ENCODE measurements around the gene POR. TPM values are rescaled to one million over a fixed set of nuclear protein-coding genes. Genes with fewer than 3 reads are reported as not detected.

Gene POR
- polyA plus RNA-seq, 1 donor from 2014 or later: 61.2 TPM

DNA sequence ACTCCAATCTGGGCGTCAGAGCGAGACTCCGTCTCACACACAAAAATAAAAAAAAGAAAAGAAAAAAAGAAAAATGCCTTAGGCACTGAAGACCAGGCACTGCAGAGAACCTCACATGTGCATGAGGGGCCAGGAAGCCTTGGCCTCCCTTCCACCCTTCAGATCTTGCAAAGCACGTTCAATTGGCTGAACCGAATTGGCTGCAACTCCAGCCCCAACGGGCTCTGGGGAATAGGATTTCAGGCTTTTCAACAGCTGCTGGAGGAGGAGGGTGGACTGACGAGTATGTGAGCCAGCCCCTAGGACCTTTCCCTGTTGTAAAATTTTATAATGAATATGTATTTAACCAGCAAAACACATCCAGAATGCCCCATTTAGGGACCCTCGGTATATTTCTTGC is 62.8 kb downstream of the POR start:
- Histone ChIP-seq H3K79me2 (replicated peaks; ENCODE audit: insufficient read depth, low read length) (no peaks in the 10 kb centered on the region), H3K9me3 (ENCODE audit: low read length) (no peaks in the 10 kb centered on the region), H3K4me3 (ENCODE audit: low read length) (no peak overlapping the region), H3K9ac (ENCODE audit: low read length) (no peak overlapping the region), H3F3A (ENCODE audit: insufficient read depth, low read length, poor library complexity, severe bottlenecking) (no peaks in the 10 kb centered on the region), H3K4me2 (ENCODE audit: low read length) (no peak overlapping the region), H4K20me1 (ENCODE audit: insufficient read depth) (no peaks in the 10 kb centered on the region), H2AFZ (ENCODE audit: low read depth, low read length) (no peak overlapping the region), H3K27me3 (ENCODE audit: insufficient read depth, low read depth, low read length) (no peaks in the 10 kb centered on the region), H3K27ac (ENCODE audit: low read length) (no peak overlapping the region), H3K9me2 (ENCODE audit: insufficient read depth, low read length) (no peaks in the 10 kb centered on the region), H3K36me3 (ENCODE audit: insufficient read depth, low read length) (no peaks in the 10 kb centered on the region)
- TF ChIP-seq TAF1 (IDR thresholded peaks at IDR 0.05; ENCODE audit: low read depth) (no peak), SMC3 (conservative IDR thresholded peaks at IDR 0.05; ENCODE audit: poor library complexity) (no peak), REST (IDR thresholded peaks at IDR 0.05; ENCODE audit: borderline replicate concordance) (no peak), EP300 (conservative IDR thresholded peaks at IDR 0.05; ENCODE audit: poor library complexity, severe bottlenecking) (no peak), RAD21 (conservative IDR thresholded peaks at IDR 0.05) (no peak), POLR2AphosphoS5 (IDR thresholded peaks at IDR 0.05) (no peak), MXI1 (conservative IDR thresholded peaks at IDR 0.05; ENCODE audit: poor library complexity, severe bottlenecking) (no peak)

DNA sequence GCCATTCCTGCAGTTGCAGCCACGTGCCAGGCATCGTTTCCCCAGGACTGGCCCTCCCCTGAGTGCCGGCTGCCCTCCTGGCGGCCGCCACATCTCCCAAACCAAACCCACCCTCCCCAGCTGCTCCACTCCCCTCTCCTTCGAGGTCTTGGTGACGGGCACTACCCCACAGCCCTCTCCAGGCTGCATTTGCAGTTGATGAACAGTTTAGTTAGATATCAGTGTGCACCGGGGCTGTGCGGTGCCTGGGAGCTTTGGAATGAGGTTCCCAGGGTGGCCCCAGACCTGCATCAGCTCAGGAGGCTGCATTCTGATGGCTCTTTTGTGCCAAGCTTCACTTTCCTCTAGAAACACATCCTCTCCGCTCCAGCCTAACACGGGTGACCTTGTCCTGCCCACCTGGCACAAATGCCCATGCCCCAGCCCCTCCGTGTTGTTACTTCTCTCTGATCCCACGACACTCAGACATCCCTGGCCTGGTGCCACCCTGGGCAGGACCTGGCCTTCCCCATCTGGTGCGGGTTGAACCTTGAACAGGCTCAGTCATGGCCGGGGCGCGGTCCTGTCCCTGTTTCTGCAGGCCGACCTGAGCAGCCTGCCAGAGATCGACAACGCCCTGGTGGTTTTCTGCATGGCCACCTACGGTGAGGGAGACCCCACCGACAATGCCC is 64.9 kb downstream of the POR start:
- Histone ChIP-seq H3K27ac (ENCODE audit: low read length) (no peak overlapping the region), H3K9ac (ENCODE audit: low read length) (no peak overlapping the region), H3K36me3 (ENCODE audit: insufficient read depth, low read length) (no peaks in the 10 kb centered on the region), H3K27me3 (ENCODE audit: insufficient read depth, low read depth, low read length) (no peaks in the 10 kb centered on the region), H4K20me1 (ENCODE audit: insufficient read depth) (no peaks in the 10 kb centered on the region), H3K9me3 (ENCODE audit: low read length) (no peaks in the 10 kb centered on the region), H3F3A (ENCODE audit: insufficient read depth, low read length, poor library complexity, severe bottlenecking) (no peaks in the 10 kb centered on the region), H2AFZ (ENCODE audit: low read depth, low read length) (no peak overlapping the region), H3K9me2 (ENCODE audit: insufficient read depth, low read length) (no peaks in the 10 kb centered on the region), H3K4me3 (ENCODE audit: low read length) (no peak overlapping the region), H3K79me2 (replicated peaks; ENCODE audit: insufficient read depth, low read length) (no peaks in the 10 kb centered on the region), H3K4me2 (ENCODE audit: low read length) (no peak overlapping the region)
- TF ChIP-seq MXI1 (conservative IDR thresholded peaks at IDR 0.05; ENCODE audit: poor library complexity, severe bottlenecking): no peak
- TF ChIP-seq SMC3 (conservative IDR thresholded peaks at IDR 0.05; ENCODE audit: poor library complexity): no peak
- no peak for TF ChIP-seq TAF1 (IDR thresholded peaks at IDR 0.05; ENCODE audit: low read depth)
- TF ChIP-seq RAD21 (conservative IDR thresholded peaks at IDR 0.05): no peak
- no peak for TF ChIP-seq CTCF (IDR thresholded peaks at IDR 0.05; ENCODE audit: poor library complexity, severe bottlenecking)
- no peak for TF ChIP-seq REST (IDR thresholded peaks at IDR 0.05; ENCODE audit: borderline replicate concordance)
- TF ChIP-seq POLR2AphosphoS5 (IDR thresholded peaks at IDR 0.05): no peak
- no peak for TF ChIP-seq EP300 (conservative IDR thresholded peaks at IDR 0.05; ENCODE audit: poor library complexity, severe bottlenecking)
- no peak for TF ChIP-seq EZH2 (IDR thresholded peaks at IDR 0.05; ENCODE audit: borderline replicate concordance, insufficient read depth, low read length, poor library complexity, severe bottlenecking)

Data from neural cell (in vitro differentiated cells).